Endothelial cell of umbilical vein (primary cell): Measurements from ENCODE around the gene RPL36A. TPM values are rescaled to one million over a fixed set of nuclear protein-coding genes. Genes with fewer than 3 reads are reported as not detected.

Experiments used
- BruUV-seq: library from RNA; stranded (reverse); fragments of 400-500 nt; replicated peaks from 2 replicates; lab custom pipeline; 2021; lab: Mats Ljungman, UMichigan
- CTCF ChIA-PET: fragments of 300-600, 350-600 bp; sonication (Branson Sonifier 250); formaldehyde crosslinking; loops from one replicate; lab custom pipeline; 2021; ENCODE audit warnings: antibody characterized with exemption, inconsistent platforms; lab: Charles Lee
- POLR2A ChIA-PET: fragments of 300-600, 350-600 bp; sonication (Branson Sonifier 250); formaldehyde crosslinking; loops from one replicate; lab custom pipeline; 2021; ENCODE audit warnings: antibody characterized with exemption, inconsistent platforms; lab: Charles Lee
- DNase-seq: peaks from one replicate; pipeline ENCODE4 v3.0.0-alpha.2; 2011; ENCODE audit warnings: low read depth, low spot score
- FAIRE-seq: peaks from 2 replicates; lab custom pipeline; 2011; peaks lifted over from hg19 to GRCh38; lab: Jason Lieb, UNC
- H2AFZ ChIP-seq: 2 replicates; pipeline ENCODE4 v1.6.0; 2012; ENCODE audit warnings: low read depth, low read length, control low read depth, inconsistent platforms
- H3K27ac ChIP-seq: 2 replicates; pipeline ENCODE4 v1.5.1; 2011; ENCODE audit warnings: low read depth, mild to moderate bottlenecking, control low read depth, low read length, moderate library complexity; ENCODE audit not compliant: insufficient read depth
- H3K27me3 ChIP-seq, 2 experiments: 2 replicates each; pipeline versions ENCODE4 v1.6.0 to v1.6.1; 2011; ENCODE audit warnings: low read length in 2 of 2, mixed read lengths in 1 of 2; ENCODE audit not compliant: control insufficient read depth in 2 of 2, insufficient read depth in 2 of 2
- H3K36me3 ChIP-seq, 2 experiments: 2 replicates in 1 of 2; 3 replicates in 1 of 2; pipeline ENCODE4 v1.5.1; 2011; ENCODE audit warnings: low read length in 2 of 2, mild to moderate bottlenecking in 1 of 2, moderate library complexity in 1 of 2; ENCODE audit not compliant: control insufficient read depth in 2 of 2, insufficient read depth in 2 of 2; ENCODE audit errors: extremely low read depth in 1 of 2
- H3K4me1 ChIP-seq: 3 replicates; pipeline ENCODE4 v1.5.1; 2011; ENCODE audit warnings: mild to moderate bottlenecking, low read length; ENCODE audit not compliant: control insufficient read depth, insufficient read depth; ENCODE audit errors: extremely low read depth
- H3K4me2 ChIP-seq: 2 replicates; pipeline ENCODE4 v1.6.1; 2011; ENCODE audit warnings: low read length, control low read depth, mixed read lengths; ENCODE audit not compliant: insufficient read depth
- H3K4me3 ChIP-seq, 3 experiments: fragments of 200-600 bp in 1 of 3; sonication (generic), shearing (Covaris generic) in 1 of 3; replicated peaks in 1 of 3; 2 replicates each; pipeline ENCODE4 v1.5.1; 2011 to 2016; ENCODE audit warnings: control low read depth in 3 of 3, low read length in 3 of 3, mild to moderate bottlenecking in 2 of 3, inconsistent platforms in 1 of 3, low read depth in 1 of 3, moderate library complexity in 1 of 3; ENCODE audit not compliant: insufficient read depth in 1 of 3
- H3K79me2 ChIP-seq: 2 replicates; pipeline ENCODE4 v1.6.0; 2012; ENCODE audit warnings: low read length, inconsistent platforms; ENCODE audit not compliant: control insufficient read depth, insufficient read depth
- H3K9ac ChIP-seq: replicated peaks from 2 replicates; pipeline ENCODE3; 2011; ENCODE audit warnings: low read length, control low read depth; ENCODE audit not compliant: insufficient read depth; ENCODE audit errors: extremely low read depth
- H3K9me1 ChIP-seq: replicated peaks from 3 replicates; pipeline ENCODE4 v1.6.0; 2011; ENCODE audit warnings: mild to moderate bottlenecking, low read length; ENCODE audit not compliant: control insufficient read depth, insufficient read depth; ENCODE audit errors: extremely low read depth
- H3K9me3 ChIP-seq: replicated peaks from 2 replicates; pipeline ENCODE4 v1.5.1; 2012; ENCODE audit warnings: low read length, inconsistent platforms; ENCODE audit not compliant: control insufficient read depth, insufficient read depth
- H4K20me1 ChIP-seq: replicated peaks from 2 replicates; pipeline ENCODE3; 2011; ENCODE audit warnings: mild to moderate bottlenecking, low read length; ENCODE audit not compliant: control insufficient read depth, insufficient read depth; ENCODE audit errors: extremely low read depth
- EZH2 ChIP-seq: IDR thresholded peaks from 2 replicates; pipeline ENCODE4 v1.6.1; 2012; ENCODE audit warnings: borderline replicate concordance, low read depth, mild to moderate bottlenecking, moderate library complexity, low read length, inconsistent platforms; ENCODE audit not compliant: severe bottlenecking
- FOS ChIP-seq: IDR thresholded peaks from 2 replicates; pipeline ENCODE4 v1.6.1; 2011; ENCODE audit warnings: mild to moderate bottlenecking, low read length, moderate library complexity, borderline replicate concordance; ENCODE audit not compliant: insufficient read depth
- JUN ChIP-seq: IDR thresholded peaks from 2 replicates; pipeline ENCODE4 v1.6.1; 2011; ENCODE audit warnings: borderline replicate concordance, low read depth; ENCODE audit not compliant: insufficient read length, insufficient read depth
- MYC ChIP-seq: IDR thresholded peaks from one replicate; pipeline ENCODE4 v1.6.1; 2011; ENCODE audit warnings: mild to moderate bottlenecking, low read depth, low read length
- POLR2AphosphoS5 ChIP-seq: IDR thresholded peaks from 2 replicates; pipeline ENCODE4 v1.6.1; 2012; ENCODE audit warnings: low read depth, mild to moderate bottlenecking, control low read depth, low read length, moderate library complexity; ENCODE audit not compliant: insufficient read depth
- dilution Hi-C: fragments of 300-500 bp; cut with MboI; formaldehyde crosslinking; loops from one replicate; pipeline ENCODE4 v1.15.0; 2019; ENCODE audit warnings: low sequenced_read_pairs; ENCODE audit not compliant: extremely low pct_ligation_motif_present
- intact Hi-C: fragments of 100-400 bp; cut with micrococcal nuclease; formaldehyde crosslinking; loops from one replicate; pipeline ENCODE4 v1.10.0; 2022
- polyA plus RNA-seq, 4 experiments: library from polyadenylated mRNA; depleted of rRNA in 3 of 4; stranded (reverse) in 3 of 4; unstranded in 1 of 4; fragments of >200 nt; gene quantifications; 2 replicates each; pipeline versions ENCODE4 v1.2.1 to v1.2.3, GENCODE V29; 2011 to 2012; ENCODE audit warnings: missing spikeins in 1 of 4
- total RNA-seq: library from RNA; stranded (reverse); gene quantifications from 2 replicates; pipeline ENCODE4 v1.2.3, GENCODE V29; 2021
- TF ChIP-seq, protein P1 (sequence below), 2 donors: IDR thresholded peaks; 1 replicate in 1 of 2; 2 replicates in 1 of 2; pipeline ENCODE4 v1.5.1; 2011; ENCODE audit warnings: low read length in 2 of 2, mild to moderate bottlenecking in 2 of 2, moderate library complexity in 2 of 2, control low read depth in 1 of 2, inconsistent platforms in 1 of 2, low read depth in 1 of 2; ENCODE audit not compliant: insufficient read depth in 1 of 2; ENCODE audit errors: extremely low read depth in 1 of 2
- TF ChIP-seq, protein P2 (sequence below): IDR thresholded peaks from 2 replicates; pipeline ENCODE4 v1.6.1; 2011; ENCODE audit not compliant: insufficient read depth, insufficient read length

Gene RPL36A
- total and polyA plus RNA-seq, 2 donors (not counting 3 experiments of a cell fraction or from before 2014, with no cell fraction given): 284 to 1,196 TPM

DNA sequence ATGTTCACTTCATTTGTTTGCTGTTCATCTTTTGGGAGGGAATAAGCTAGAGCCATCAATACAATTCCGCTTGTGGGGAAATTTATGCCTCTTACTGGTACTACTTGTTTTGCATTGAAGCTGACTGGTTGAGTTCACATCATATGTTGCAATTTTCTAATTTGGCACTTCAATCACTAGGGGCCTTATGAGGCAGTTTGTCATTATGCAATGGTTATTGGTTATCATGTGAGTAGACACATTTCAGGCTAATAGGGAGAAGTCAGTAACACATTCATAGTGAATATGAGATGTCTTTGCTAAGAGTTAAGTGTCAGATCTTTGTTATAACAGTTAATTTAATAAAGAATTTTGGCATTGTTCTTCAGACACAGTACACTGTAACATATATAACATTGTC, 5.0 kb downstream of the RPL36A start:
- ChIA-PET CTCF (no interaction called here), POLR2A (no interaction called here)
- Histone ChIP-seq H3K9me1 (no peaks in the 10 kb centered on the region), H3K27me3 (no peaks in the 10 kb centered on the region), H3K79me2 (peaks cover 29% of the 10 kb centered on the region), H3K9ac (no peak overlapping the region), H4K20me1 (no peaks in the 10 kb centered on the region), H3K4me1 (peaks cover 19% of the 10 kb centered on the region), H3K36me3 (peaks cover 0 to 4% of the 10 kb centered on the region in 2 experiments), H2AFZ (no peak overlapping the region), H3K9me3 (no peaks in the 10 kb centered on the region), H3K4me2 (no peak overlapping the region), H3K27ac (no peak overlapping the region), H3K4me3 (no peak overlapping the region)
- intact Hi-C loops (no loop called here), dilution Hi-C loops (no loop called here)
- DNase-seq: no peak
- TF ChIP-seq, protein P1, sequence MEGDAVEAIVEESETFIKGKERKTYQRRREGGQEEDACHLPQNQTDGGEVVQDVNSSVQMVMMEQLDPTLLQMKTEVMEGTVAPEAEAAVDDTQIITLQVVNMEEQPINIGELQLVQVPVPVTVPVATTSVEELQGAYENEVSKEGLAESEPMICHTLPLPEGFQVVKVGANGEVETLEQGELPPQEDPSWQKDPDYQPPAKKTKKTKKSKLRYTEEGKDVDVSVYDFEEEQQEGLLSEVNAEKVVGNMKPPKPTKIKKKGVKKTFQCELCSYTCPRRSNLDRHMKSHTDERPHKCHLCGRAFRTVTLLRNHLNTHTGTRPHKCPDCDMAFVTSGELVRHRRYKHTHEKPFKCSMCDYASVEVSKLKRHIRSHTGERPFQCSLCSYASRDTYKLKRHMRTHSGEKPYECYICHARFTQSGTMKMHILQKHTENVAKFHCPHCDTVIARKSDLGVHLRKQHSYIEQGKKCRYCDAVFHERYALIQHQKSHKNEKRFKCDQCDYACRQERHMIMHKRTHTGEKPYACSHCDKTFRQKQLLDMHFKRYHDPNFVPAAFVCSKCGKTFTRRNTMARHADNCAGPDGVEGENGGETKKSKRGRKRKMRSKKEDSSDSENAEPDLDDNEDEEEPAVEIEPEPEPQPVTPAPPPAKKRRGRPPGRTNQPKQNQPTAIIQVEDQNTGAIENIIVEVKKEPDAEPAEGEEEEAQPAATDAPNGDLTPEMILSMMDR (IDR thresholded peaks at IDR 0.05; ENCODE audit: extremely low read depth in 1 of 2, insufficient read depth in 1 of 2, low read depth in 1 of 2, low read length in 2 of 2): no peak
- TF ChIP-seq EZH2 (no peak), JUN (no peak), POLR2AphosphoS5 (no peak), MYC (no peak), FOS (no peak)
- TF ChIP-seq, protein P2, sequence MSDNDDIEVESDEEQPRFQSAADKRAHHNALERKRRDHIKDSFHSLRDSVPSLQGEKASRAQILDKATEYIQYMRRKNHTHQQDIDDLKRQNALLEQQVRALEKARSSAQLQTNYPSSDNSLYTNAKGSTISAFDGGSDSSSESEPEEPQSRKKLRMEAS: no peak
- FAIRE-seq: no peak
- BruUV-seq: no TSS peak
